Measurements from ENCODE around the gene LMAN2L.
"Not testable (repeated sequence)": the region's sequence is repeated elsewhere in the genome, so short reads cannot be mapped to it uniquely, and the experiment has no call there.

Gene LMAN2L

GRCh38 chr2:96687711-96688640, 51.9 kb downstream of the LMAN2L start:
- Mint-ChIP-seq H3K9me3 (no peaks in the 10 kb centered on the region), H3K27ac (peak overlapping the region in 1 of 2 donors; percentile 3), H3K4me1 (no peaks in the 10 kb centered on the region), H3K4me3 (no peak overlapping the region), H3K27me3 (peaks cover 16% of the 10 kb centered on the region)
- DNase-seq (no peak), ATAC-seq (no peak)

GRCh38 chr2:96687266-96687665, 52.6 kb downstream of the LMAN2L start:
- no peaks in the 10 kb centered on the region for H3K4me1 Mint-ChIP-seq
- DNase-seq, result no peak
- H3K4me3 Mint-ChIP-seq, result no peak overlapping the region
- H3K27ac Mint-ChIP-seq, result no peak overlapping the region
- no peaks in the 10 kb centered on the region for H3K9me3 Mint-ChIP-seq
- ATAC-seq, result no peak
- H3K27me3 Mint-ChIP-seq, result peaks cover 16% of the 10 kb centered on the region

GRCh38 chr2:96685577-96686459, 54.0 kb downstream of the LMAN2L start:
- no peak for ATAC-seq
- peaks cover 16% of the 10 kb centered on the region for H3K27me3 Mint-ChIP-seq
- H3K4me3 Mint-ChIP-seq, result no peak overlapping the region
- no peak for DNase-seq
- no peak overlapping the region for H3K27ac Mint-ChIP-seq
- no peaks in the 10 kb centered on the region for H3K4me1 Mint-ChIP-seq
- H3K9me3 Mint-ChIP-seq, result no peaks in the 10 kb centered on the region

- no peak for DNase-seq
- H3K9me3 Mint-ChIP-seq, result no peaks in the 10 kb centered on the region
- no peak overlapping the region for H3K27ac Mint-ChIP-seq
- no peak overlapping the region for H3K4me3 Mint-ChIP-seq
- H3K4me1 Mint-ChIP-seq, result no peaks in the 10 kb centered on the region
- peaks cover 16% of the 10 kb centered on the region for H3K27me3 Mint-ChIP-seq
- no peak for ATAC-seq
These were observed 54.8 kb downstream of the LMAN2L start for GRCh38 chr2:96684883-96685576.

GRCh38 chr2:96683972-96684820, 55.7 kb downstream of the LMAN2L start:
- Mint-ChIP-seq H3K27ac (no peak overlapping the region), H3K4me3 (no peak overlapping the region), H3K9me3 (no peaks in the 10 kb centered on the region), H3K27me3 (peaks cover 16% of the 10 kb centered on the region), H3K4me1 (no peaks in the 10 kb centered on the region)
- no peak for ATAC-seq
- DNase-seq, result no peak

- no peak overlapping the region for H3K27ac Mint-ChIP-seq
- DNase-seq (no peak), ATAC-seq (no peak)
- no peaks in the 10 kb centered on the region for H3K4me1 Mint-ChIP-seq
- no peak overlapping the region for H3K4me3 Mint-ChIP-seq
- no peaks in the 10 kb centered on the region for H3K9me3 Mint-ChIP-seq
- H3K27me3 Mint-ChIP-seq, result peaks cover 16% of the 10 kb centered on the region
These were observed 56.6 kb downstream of the LMAN2L start for GRCh38 chr2:96683307-96683706.

GRCh38 chr2:96681540-96681939, 58.3 kb downstream of the LMAN2L start:
- H3K4me1 Mint-ChIP-seq, result no peaks in the 10 kb centered on the region
- H3K27me3 Mint-ChIP-seq, result peaks cover 8% of the 10 kb centered on the region
- no peaks in the 10 kb centered on the region for H3K9me3 Mint-ChIP-seq
- ATAC-seq (no peak), DNase-seq (no peak)
- H3K27ac Mint-ChIP-seq, result no peak overlapping the region
- no peak overlapping the region for H3K4me3 Mint-ChIP-seq

- DNase-seq, result no peak
- Mint-ChIP-seq H3K4me3 (no peak overlapping the region), H3K27me3 (peaks cover 8% of the 10 kb centered on the region), H3K4me1 (no peaks in the 10 kb centered on the region), H3K9me3 (no peaks in the 10 kb centered on the region), H3K27ac (no peak overlapping the region)
- no peak for ATAC-seq
These were observed 59.2 kb downstream of the LMAN2L start for GRCh38 chr2:96680561-96681141.

GRCh38 chr2:96679848-96680247, 60.0 kb downstream of the LMAN2L start:
- H3K4me1 Mint-ChIP-seq, result no peaks in the 10 kb centered on the region
- DNase-seq, result no peak
- H3K27ac Mint-ChIP-seq, result no peak overlapping the region
- ATAC-seq, result no peak
- peaks cover 7% of the 10 kb centered on the region for H3K27me3 Mint-ChIP-seq
- no peak overlapping the region for H3K4me3 Mint-ChIP-seq
- H3K9me3 Mint-ChIP-seq, result no peaks in the 10 kb centered on the region

GRCh38 chr2:96669539-96670215, 70.2 kb downstream of the LMAN2L start:
- H3K27me3 Mint-ChIP-seq, result no peaks in the 10 kb centered on the region

GRCh38 chr2:96668771-96669170, 71.1 kb downstream of the LMAN2L start:
- Mint-ChIP-seq H3K27ac (no peak overlapping the region), H3K9me3 (no peaks in the 10 kb centered on the region), H3K27me3 (no peaks in the 10 kb centered on the region), H3K4me3 (no peak overlapping the region), H3K4me1 (no peaks in the 10 kb centered on the region)
- DNase-seq (no peak), ATAC-seq (no peak)

More at GRCh38 chr2:96669539-96670215, 70.2 kb downstream of the LMAN2L start:
- H3K4me3 Mint-ChIP-seq, result no peak overlapping the region
- H3K4me1 Mint-ChIP-seq, result no peaks in the 10 kb centered on the region
- H3K27ac Mint-ChIP-seq, result no peak overlapping the region
- no peak for ATAC-seq
- no peaks in the 10 kb centered on the region for H3K9me3 Mint-ChIP-seq
- DNase-seq, result no peak

- ATAC-seq, H3K4me3 Mint-ChIP-seq, H3K9me3 Mint-ChIP-seq, H3K4me1 Mint-ChIP-seq, H3K27me3 Mint-ChIP-seq, DNase-seq: not testable (repeated sequence)
- H3K27ac Mint-ChIP-seq, result peak overlapping the region in 1 of 2 donors; percentile 48
These were observed 74.1 kb downstream of the LMAN2L start for GRCh38 chr2:96665717-96666116.

GRCh38 chr2:96665083-96665569, 74.7 kb downstream of the LMAN2L start:
- Mint-ChIP-seq H3K4me3 (no peak overlapping the region), H3K4me1 (no peaks in the 10 kb centered on the region), H3K27me3 (peaks cover 9% of the 10 kb centered on the region), H3K27ac (no peak overlapping the region), H3K9me3 (no peaks in the 10 kb centered on the region)
- no peak for ATAC-seq
- DNase-seq, result no peak

- Mint-ChIP-seq H3K9me3 (no peaks in the 10 kb centered on the region), H3K4me3 (no peak overlapping the region), H3K27me3 (peaks cover 9% of the 10 kb centered on the region), H3K4me1 (no peaks in the 10 kb centered on the region), H3K27ac (no peak overlapping the region)
- no peak for ATAC-seq
- no peak for DNase-seq
These were observed 75.4 kb downstream of the LMAN2L start for GRCh38 chr2:96664366-96664925.
